Epithelial cell of prostate (primary cell): ENCODE results near the gene PKP3.
"Not testable (repeated sequence)": the region's sequence is repeated elsewhere in the genome, so short reads cannot be mapped to it uniquely, and the experiment has no call there.

ENCODE experiments used
- DNase-seq: peaks from one replicate; pipeline ENCODE4 v3.0.0-alpha.2; 2011; ENCODE audit warnings: low read depth, low spot score
- H3K27ac ChIP-seq: fragments of 450-650 bp; 2 replicates; pipeline ENCODE4 v1.5.1; 2017; ENCODE audit warnings: mild to moderate bottlenecking

Gene PKP3

DNA sequence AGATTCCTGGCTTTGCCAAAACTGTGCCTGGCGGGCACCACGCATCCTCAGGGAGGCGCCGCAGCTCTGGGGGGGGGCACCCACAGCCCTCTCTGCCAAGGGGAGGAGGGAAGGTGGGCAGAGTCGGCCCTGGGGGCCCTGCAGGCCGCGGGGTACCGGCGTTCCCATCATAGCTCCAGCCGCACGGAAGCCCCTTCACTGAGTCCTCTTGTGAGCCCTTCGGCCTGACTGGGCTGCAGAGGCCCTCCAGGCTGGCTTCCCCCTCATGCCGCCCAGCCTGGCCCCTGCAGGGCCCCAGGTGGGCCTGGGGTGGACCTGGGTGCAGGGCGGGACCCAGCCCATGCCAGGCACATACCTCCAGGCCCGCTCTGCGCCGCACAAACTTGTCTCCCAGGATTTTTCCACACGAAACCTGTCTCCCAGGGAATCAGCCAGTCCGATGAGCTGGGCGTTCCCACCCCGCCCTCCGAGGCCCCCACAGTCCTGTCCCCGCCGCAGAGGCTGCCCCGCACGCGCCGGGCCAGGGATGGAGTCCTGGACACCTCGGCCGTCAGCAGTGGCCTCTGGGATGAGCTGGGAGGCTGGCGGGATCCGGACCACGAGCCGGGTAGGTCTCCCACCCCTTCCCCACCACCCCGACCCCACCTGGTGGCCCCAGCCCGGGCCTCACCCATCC, 1.8 kb upstream of the PKP3 start:
- DNase-seq: no peak
- H3K27ac ChIP-seq: peak overlapping the region; percentile 98

DNA sequence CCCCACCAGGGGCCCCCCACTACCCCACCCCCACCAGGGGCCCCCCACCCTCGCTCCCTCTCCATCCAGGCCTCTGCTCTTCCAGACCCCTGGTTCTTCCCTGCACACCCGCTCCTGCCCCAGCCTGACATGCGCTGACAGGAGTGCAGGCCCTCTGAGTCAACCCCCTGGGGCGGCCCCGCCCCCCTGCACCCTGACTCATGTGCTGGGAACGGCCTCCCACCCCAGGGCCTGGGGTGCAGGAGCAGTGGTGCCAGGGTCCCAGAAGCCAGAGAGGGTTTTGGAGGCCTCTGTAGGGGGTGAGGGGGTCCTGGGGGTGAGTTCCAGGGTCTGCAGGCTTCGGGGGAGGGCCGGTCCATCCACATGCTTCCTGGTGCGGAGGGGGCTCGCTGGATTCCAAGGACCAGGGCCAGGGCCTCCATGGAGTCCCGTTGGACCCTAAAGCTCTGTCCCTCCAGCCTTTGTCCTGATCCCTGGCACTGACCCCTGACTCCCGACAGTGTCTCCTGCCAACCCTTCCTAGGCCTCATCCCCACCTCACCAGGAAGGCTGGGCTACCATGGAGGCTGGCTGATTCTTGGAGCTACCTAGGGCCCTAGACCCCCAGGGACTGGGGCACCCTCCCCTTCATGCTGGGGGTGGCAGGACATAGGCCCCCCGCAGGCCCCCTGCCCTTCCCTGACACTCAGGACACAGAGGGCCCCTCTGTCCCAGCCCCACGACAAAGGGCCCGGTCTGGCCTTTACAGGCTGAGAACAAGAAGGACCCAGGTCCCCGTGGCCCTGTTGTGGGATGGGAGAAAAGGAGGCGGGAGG, 583 bp upstream of the PKP3 start:
- peak; percentile 63 for DNase-seq

DNA sequence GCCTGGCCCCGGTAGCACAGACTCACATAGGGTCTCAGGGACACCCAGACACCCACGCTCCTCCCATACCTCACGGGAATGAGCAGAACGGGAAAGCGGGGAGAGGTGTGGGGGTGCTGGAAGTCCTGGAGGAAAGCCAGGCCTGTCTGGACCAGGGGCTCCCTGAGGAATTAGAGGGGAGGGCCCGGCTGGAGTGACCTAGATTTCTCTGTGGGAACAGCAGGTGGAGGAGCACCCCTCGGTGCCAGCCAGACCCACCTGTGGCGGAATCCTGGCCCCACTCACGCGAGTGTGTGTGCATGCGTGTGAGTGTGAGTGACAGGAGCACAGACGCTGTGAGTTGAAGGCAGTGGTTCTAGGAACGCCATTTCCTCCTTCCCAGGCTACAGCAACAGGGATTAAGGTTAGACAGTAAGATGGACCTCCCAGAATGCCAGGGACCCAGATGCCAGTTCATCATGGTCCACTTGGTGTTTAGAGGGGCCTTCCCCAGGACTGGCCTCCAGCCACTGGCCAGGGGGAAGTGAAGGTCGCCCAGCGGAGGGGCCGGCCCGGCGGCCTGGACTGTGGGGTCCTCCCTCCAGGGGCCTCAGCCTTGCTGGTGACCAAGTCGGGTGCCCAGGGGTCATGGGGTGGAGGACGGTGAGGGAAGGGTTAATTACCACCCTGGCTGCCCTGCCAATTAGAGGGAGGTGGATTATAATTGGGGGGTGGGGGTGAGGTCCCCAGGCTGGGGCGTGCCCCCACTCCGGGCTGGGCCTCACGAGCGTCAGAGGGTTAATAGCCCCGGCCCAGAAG, 1.0 kb downstream of the PKP3 start:
- DNase-seq: no peak
- peak overlapping the region; percentile 98 for H3K27ac ChIP-seq

More for the DNA sequence above, 583 bp upstream of the PKP3 start:
- H3K27ac ChIP-seq: peak overlapping the region; percentile 98

- H3K27ac ChIP-seq: peak overlapping the region; percentile 98
- DNase-seq: no peak
Observed at GRCh38 chr11:395866-396265, 1.9 kb downstream of the PKP3 start.

- DNase-seq: no peak
- peak overlapping the region; percentile 98 for H3K27ac ChIP-seq
Observed at GRCh38 chr11:396511-396947, 2.5 kb downstream of the PKP3 start.

GRCh38 chr11:396948-397548, 3.0 kb downstream of the PKP3 start:
- DNase-seq: no peak
- H3K27ac ChIP-seq: no peak overlapping the region

- DNase-seq: no peak
- H3K27ac ChIP-seq: no peak overlapping the region
Observed at GRCh38 chr11:398826-399225, 4.8 kb downstream of the PKP3 start.

DNA sequence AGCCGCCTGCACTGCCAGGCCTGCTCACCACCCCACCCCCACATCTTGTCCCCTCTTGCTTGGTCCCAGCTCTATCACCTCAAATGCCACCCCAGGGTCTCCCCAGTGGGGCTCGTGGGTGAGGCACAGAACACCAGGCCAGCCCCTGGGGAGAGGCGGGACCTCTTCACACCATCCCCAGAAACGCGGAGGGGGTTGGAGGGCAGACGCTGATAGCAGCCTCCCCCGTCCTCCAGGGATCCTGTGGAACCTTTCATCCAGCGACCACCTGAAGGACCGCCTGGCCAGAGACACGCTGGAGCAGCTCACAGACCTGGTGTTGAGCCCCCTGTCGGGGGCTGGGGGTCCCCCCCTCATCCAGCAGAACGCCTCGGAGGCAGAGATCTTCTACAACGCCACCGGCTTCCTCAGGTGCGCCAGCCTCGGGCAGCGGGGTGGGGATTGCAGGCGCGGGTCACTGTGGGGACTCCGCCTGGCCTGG, 5.8 kb downstream of the PKP3 start:
- no peak overlapping the region for H3K27ac ChIP-seq
- no peak for DNase-seq

DNA sequence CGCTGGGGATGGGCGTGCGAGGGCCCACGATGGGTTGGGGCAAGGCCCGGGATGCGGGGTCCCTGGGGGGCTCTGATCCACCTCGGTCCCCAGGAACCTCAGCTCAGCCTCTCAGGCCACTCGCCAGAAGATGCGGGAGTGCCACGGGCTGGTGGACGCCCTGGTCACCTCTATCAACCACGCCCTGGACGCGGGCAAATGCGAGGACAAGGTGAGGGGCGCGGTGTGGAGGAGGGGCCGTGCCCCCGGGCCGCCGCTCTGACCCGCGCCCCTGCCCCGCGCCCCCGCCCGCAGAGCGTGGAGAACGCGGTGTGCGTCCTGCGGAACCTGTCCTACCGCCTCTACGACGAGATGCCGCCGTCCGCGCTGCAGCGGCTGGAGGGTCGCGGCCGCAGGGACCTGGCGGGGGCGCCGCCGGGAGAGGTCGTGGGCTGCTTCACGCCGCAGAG, 6.3 kb downstream of the PKP3 start:
- no peak for DNase-seq
- H3K27ac ChIP-seq: no peak overlapping the region

DNA sequence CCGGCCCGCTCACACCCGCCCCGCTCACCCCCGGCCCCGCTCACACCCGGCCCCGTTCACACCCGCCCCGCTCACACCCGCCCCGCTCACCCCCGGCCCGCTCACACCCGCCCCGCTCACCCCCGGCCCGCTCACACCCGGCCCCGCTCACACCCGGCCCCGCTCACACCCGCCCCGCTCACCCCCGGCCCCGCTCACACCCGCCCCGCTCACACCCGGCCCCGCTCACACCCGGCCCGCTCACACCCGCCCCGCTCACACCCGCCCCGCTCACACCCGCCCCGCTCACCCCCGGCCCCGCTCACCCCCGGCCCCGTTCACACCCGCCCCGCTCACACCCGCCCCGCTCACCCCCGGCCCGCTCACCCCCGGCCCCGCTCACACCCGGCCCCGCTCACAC, 7.2 kb downstream of the PKP3 start:
- DNase-seq, H3K27ac ChIP-seq: not testable (repeated sequence)

DNA sequence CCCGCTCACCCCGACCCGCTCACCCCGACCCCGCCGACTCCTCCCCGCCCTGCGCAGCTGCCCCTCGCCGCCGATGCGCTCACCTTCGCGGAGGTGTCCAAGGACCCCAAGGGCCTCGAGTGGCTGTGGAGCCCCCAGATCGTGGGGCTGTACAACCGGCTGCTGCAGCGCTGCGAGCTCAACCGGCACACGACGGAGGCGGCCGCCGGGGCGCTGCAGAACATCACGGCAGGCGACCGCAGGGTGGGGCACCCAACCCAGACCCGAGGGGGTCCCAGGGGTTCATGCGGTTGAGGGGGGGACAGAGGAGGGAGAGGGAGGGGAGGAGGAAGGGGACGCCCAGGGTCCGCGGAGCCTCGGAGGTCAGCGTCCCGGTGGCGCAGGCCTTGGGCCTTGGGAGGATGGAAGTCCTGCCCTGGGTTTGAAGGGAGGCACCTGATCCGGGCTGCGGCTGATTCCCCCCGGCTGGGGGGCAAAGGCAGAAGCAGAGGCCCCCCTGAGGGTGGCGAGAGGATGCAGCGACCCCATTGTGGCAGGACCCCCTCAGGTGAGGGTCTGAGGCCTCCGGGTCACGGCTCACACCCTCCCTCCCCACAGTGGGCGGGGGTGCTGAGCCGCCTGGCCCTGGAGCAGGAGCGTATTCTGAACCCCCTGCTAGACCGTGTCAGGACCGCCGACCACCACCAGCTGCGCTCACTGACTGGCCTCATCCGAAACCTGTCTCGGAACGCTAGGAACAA, 9.2 kb downstream of the PKP3 start:
- H3K27ac ChIP-seq: no peak overlapping the region
- no peak for DNase-seq

- DNase-seq: no peak
- H3K27ac ChIP-seq: no peak overlapping the region
Observed at GRCh38 chr11:403761-404431, 9.9 kb downstream of the PKP3 start.

DNA sequence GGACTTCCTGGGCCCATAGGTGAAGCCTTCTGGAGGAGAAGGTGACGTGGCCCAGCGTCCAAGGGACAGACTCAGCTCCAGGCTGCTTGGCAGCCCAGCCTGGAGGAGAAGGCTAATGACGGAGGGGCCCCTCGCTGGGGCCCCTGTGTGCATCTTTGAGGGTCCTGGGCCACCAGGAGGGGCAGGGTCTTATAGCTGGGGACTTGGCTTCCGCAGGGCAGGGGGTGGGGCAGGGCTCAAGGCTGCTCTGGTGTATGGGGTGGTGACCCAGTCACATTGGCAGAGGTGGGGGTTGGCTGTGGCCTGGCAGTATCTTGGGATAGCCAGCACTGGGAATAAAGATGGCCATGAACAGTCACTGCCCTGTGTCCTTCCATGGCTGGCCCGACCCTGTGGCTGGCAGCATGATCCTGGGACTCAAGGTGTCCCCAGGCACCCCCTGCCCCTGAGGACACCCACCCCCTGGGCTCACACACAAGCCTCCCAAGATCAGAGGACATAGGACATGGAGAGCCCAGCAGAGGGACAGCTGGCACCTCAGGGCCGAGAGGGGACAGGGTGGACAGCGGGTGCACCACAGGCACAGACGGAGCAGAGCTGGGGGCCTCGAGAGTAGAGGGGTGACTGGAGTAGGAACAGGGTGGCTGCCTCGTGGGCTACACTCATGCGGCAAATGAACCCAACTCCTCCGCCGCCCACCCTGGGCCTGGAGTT, 10.7 kb downstream of the PKP3 start:
- no peak for DNase-seq
- H3K27ac ChIP-seq: no peak overlapping the region

GRCh38 chr11:405323-405953, 11.4 kb downstream of the PKP3 start:
- H3K27ac ChIP-seq: no peak overlapping the region
- DNase-seq: no peak

DNA sequence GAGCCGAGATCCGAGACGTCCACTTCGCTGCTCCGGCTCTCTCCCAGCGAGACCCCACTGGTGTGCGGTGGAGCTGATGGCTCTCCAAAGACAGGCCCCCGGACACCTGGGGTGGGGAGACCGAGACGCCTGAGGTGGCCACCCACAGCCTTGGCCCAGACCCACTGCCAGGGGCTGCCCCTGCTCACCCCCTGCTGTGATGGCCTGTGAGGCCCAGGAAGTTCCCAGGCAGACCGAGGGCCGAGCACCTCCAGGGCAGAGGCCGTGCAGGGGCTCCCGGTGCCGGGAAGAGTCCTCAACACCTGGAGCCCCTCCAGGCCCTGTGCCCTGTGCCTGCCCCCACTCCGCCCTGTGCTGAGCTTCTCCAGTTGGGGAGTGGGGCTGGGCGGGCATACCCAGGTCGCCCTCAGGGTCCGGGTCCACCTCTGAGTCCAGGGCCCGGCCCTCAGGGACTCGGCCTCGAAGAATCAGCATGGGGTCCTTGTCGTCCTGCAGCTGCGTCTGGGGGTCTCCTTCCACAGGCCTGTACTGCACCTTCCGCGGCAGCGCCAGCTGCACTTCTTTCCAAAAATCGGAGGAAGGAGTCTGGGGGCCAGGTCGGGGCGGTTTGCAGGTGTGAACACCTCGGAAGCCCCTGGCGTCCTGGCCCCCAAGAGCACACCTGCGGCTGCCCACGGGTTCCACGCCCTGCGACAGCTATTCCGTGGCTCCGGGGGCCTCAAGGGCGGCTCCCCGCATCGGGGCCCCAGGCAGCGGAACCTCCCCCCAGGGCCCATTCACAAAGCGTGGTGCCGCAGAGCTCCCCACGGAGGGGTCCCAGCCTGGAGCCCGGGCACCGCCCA, 12.2 kb downstream of the PKP3 start:
- no peak for DNase-seq
- peak overlapping the region; percentile 35 for H3K27ac ChIP-seq

- DNase-seq: no peak
- peak overlapping the region; percentile 35 for H3K27ac ChIP-seq
Observed at GRCh38 chr11:406796-407650, 13.0 kb downstream of the PKP3 start.
